Measurements from ENCODE around the gene LOXHD1.

LOXHD1 gene

GRCh38 chr18:46627136-46627535, 29.9 kb downstream of the LOXHD1 start:
- no peak for DNase-seq (ENCODE audit: low spot score)
- TF ChIP-seq, protein P1, sequence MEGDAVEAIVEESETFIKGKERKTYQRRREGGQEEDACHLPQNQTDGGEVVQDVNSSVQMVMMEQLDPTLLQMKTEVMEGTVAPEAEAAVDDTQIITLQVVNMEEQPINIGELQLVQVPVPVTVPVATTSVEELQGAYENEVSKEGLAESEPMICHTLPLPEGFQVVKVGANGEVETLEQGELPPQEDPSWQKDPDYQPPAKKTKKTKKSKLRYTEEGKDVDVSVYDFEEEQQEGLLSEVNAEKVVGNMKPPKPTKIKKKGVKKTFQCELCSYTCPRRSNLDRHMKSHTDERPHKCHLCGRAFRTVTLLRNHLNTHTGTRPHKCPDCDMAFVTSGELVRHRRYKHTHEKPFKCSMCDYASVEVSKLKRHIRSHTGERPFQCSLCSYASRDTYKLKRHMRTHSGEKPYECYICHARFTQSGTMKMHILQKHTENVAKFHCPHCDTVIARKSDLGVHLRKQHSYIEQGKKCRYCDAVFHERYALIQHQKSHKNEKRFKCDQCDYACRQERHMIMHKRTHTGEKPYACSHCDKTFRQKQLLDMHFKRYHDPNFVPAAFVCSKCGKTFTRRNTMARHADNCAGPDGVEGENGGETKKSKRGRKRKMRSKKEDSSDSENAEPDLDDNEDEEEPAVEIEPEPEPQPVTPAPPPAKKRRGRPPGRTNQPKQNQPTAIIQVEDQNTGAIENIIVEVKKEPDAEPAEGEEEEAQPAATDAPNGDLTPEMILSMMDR (IDR thresholded peaks at IDR 0.05; ENCODE audit: extremely low read depth, missing control alignments) = no peak

DNA sequence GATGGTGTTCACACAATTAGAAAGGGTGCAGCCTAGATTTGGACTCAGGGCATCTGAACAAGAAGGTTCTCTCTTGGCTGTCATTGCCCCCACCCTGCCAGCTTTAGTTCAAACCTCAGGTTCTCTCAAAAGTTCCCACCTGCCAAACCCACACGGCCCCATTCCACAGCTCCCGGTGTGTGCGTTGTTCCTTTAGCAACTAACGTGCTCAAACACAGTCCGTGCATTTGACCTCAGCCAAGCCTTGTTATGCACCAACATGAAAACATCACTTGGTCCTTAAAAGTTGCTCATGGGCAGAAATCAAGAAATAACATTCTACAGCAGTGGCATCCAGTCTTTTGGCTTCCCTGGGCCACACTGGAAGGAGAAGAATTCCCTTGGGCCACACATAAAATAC, 32.0 kb downstream of the LOXHD1 start:
- no peak for DNase-seq (ENCODE audit: low spot score)
- TF ChIP-seq, protein P1 (IDR thresholded peaks at IDR 0.05; ENCODE audit: extremely low read depth, missing control alignments) = no peak

- no peak for DNase-seq (ENCODE audit: low spot score)
- TF ChIP-seq, protein P1 (IDR thresholded peaks at IDR 0.05; ENCODE audit: extremely low read depth, missing control alignments) = no peak
Measured at GRCh38 chr18:46624127-46624526, 32.9 kb downstream of the LOXHD1 start.

DNA sequence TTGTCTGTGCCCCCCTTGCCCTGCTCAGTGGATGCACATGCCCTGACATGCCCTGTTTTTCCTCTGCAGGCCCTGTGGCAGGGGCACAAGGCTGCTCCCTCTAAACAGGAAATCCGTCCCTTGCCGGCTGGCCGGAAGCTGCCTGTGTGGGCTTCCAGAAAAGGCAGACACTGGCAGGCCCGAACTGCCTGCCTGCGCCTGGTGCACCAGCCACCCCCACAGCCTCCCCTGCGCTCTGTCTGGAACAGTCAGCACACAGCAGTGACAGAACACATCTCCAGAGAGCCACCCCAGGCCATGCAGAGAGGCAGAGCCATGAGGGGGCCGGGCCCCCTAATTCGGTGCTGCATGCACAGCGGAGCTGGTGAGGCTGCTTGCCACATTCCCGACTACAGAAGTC, 33.5 kb downstream of the LOXHD1 start:
- TF ChIP-seq, protein P1 (IDR thresholded peaks at IDR 0.05; ENCODE audit: extremely low read depth, missing control alignments) = no peak
- DNase-seq (ENCODE audit: low spot score) = no peak

DNA sequence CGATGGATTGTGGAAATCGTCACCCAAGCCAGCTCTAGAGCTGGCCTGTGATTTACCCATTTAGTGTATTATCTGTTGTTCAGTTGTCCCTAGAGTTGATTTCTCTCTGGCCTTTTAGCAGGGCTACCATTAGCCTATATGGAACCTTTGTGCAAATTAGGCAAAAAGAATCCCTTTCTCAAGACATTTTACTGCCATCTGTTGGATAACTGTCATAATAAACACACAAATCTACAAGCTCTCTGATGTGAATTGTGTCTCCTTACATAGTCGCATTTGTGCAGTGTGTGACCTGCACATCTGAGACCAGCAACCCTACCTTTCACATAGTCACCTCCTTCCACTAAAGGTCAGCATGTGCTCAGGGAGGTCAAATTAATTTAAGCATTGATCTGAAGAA, 34.0 kb downstream of the LOXHD1 start:
- no peak for DNase-seq (ENCODE audit: low spot score)
- TF ChIP-seq, protein P1 (IDR thresholded peaks at IDR 0.05; ENCODE audit: extremely low read depth, missing control alignments) = no peak

DNA sequence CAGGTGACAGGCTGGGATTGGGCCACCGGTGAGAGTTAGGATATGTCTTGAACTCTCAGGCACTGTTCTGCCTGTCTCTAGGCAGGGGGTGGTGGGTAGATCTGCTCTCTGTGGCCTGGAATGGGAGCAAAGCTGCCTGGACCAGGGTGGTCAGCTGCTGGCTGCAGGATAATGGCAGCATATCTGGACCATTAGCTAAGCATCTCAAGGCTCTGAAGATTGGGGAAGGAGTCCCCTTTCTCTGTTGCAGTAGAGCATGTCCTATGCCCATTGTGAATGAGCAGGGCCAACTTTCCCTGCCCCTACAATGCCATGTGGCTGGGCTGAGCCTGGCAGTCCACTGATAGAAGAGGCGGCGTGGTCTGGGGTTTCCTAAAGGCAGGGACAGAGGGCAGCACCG, 34.6 kb downstream of the LOXHD1 start:
- no peak for DNase-seq (ENCODE audit: low spot score)
- TF ChIP-seq, protein P1 (IDR thresholded peaks at IDR 0.05; ENCODE audit: extremely low read depth, missing control alignments) = no peak

DNA sequence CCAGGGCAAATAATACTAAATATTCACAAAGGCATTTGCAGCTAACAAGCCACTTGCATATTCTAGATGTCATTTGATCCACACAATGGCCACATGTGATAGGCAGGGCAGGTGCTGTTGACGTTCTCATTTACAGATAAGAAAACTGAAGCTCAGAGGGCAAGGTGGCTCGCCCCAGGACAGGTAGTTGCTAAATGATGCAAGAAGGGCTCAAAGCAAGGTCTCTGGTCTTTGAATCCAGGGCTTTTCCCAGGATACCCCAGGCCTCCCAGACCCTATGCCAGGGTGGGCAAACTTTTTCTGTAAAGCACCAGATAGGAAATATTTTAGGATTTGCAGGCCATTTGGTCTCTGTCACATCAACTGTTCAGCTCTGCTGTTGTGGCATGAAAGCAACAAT, 35.1 kb downstream of the LOXHD1 start:
- TF ChIP-seq, protein P1 (IDR thresholded peaks at IDR 0.05; ENCODE audit: extremely low read depth, missing control alignments) = no peak
- no peak for DNase-seq (ENCODE audit: low spot score)

All from GM20000 (cell line).